HG03378 (cell line): ENCODE results near the gene ADGRG3.

Experiments
- ATAC-seq: cut with Tn5 transposase; IDR thresholded peaks from one replicate; pipeline ENCODE4 v1.9.1; 2021; ENCODE audit warnings: mild to moderate bottlenecking, moderate library complexity; ENCODE audit not compliant: unreplicated experiment

Gene ADGRG3

GRCh38 chr16:57668263-57668571 lies at the start of gene ADGRG3:
Gene ADGRG3, plus strand, starts transcription at chr16:57668306. Its CDS starts 42 bp downstream, at chr16:57668348.
- no peak for ATAC-seq

GRCh38 chr16:57619133-57619605 lies 48.9 kb upstream of the ADGRG3 start:
- no peak for ATAC-seq

GRCh38 chr16:57619606-57620334 lies 48.3 kb upstream of the ADGRG3 start:
- no peak for ATAC-seq

GRCh38 chr16:57620335-57621231 lies 47.5 kb upstream of the ADGRG3 start:
- ATAC-seq: no peak

- no peak for ATAC-seq
Observed at GRCh38 chr16:57621521-57622271, 46.4 kb upstream of the ADGRG3 start.

- no peak for ATAC-seq
Observed at GRCh38 chr16:57622361-57623250, 45.5 kb upstream of the ADGRG3 start.

GRCh38 chr16:57623251-57624043 lies 44.7 kb upstream of the ADGRG3 start:
- no peak for ATAC-seq

- no peak for ATAC-seq
Observed at GRCh38 chr16:57624044-57624688, 43.9 kb upstream of the ADGRG3 start.

GRCh38 chr16:57624806-57625500 lies 43.2 kb upstream of the ADGRG3 start:
- ATAC-seq: no peak

- no peak for ATAC-seq
Observed at GRCh38 chr16:57626420-57627170, 41.5 kb upstream of the ADGRG3 start.

- no peak for ATAC-seq
Observed at GRCh38 chr16:57627184-57627871, 40.8 kb upstream of the ADGRG3 start.

GRCh38 chr16:57628008-57628781 lies 39.9 kb upstream of the ADGRG3 start, which contains the start of gene ADGRG1:
Gene ADGRG1, plus strand, starts transcription at chr16:57628630. Its CDS starts 21,658 bp downstream, at chr16:57650288.
- no peak for ATAC-seq

- ATAC-seq: no peak
Observed at GRCh38 chr16:57628783-57629293, 39.3 kb upstream of the ADGRG3 start.

- ATAC-seq: no peak
Observed at GRCh38 chr16:57629516-57630406, 38.3 kb upstream of the ADGRG3 start.

GRCh38 chr16:57630407-57630797 lies 37.7 kb upstream of the ADGRG3 start:
- no peak for ATAC-seq
